ENCODE results near the gene KCMF1. TPM values are rescaled to one million over a fixed set of nuclear protein-coding genes. Genes with fewer than 3 reads are reported as not detected.

Gene KCMF1
- total and polyA plus RNA-seq, 9 of the 15 experiments (the other 6 are each of a cell fraction or from before 2014, with no cell fraction given) = 6.8 to 88.2 (median 46.5) TPM

DNA sequence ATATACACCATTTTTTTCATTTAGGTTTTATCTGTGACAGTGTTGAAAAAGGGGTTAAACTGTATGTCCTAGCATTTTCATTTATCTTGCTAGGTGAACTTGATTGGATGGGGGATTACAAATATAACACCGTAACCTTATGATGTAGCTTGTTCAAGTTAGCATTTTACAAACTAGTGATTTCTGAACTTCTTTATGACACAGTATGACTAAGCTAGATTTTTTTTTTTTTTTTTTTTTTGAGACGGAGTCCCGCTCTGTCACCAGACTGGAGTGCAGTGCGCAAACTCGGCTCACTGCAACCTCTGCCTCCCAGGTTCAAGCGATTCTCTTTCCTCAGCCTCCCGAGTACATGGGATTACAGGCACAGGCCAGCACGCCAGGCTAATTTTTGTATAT is 47.1 kb downstream of the KCMF1 start:
- no peak for FAIRE-seq
- Histone ChIP-seq H3K9me3 (replicated peaks; ENCODE audit: control insufficient read depth, insufficient read depth, low read depth, low read length) (no peaks in the 10 kb centered on the region), H3K36me3 (ENCODE audit: control insufficient read depth, insufficient read depth, low read length) (no peaks in the 10 kb centered on the region), H3K9me1 (ENCODE audit: control insufficient read depth, insufficient read depth, low read length) (no peaks in the 10 kb centered on the region), H4K20me1 (replicated peaks; ENCODE audit: control insufficient read depth, insufficient read depth, low read length) (peaks cover 3% of the 10 kb centered on the region; the same call in 1 of the 2 replicates), H3K79me2 (ENCODE audit: control insufficient read depth, insufficient read depth, low read length) (peaks cover 85% of the 10 kb centered on the region), H3K27me3 (ENCODE audit: control insufficient read depth in 2 of 2, insufficient read depth in 2 of 2, low read length in 2 of 2) (no peaks in the 10 kb centered on the region), H3K27ac (ENCODE audit: extremely low read depth, low read depth, low read length) (no peak overlapping the region), H2AFZ (ENCODE audit: low read depth, low read length) (no peak overlapping the region), H3K4me3 (no peak overlapping the region), H3K4me2 (ENCODE audit: insufficient read depth, low read length) (no peak overlapping the region), H3K9ac (ENCODE audit: insufficient read depth in 1 of 2, low read depth in 2 of 2, low read length in 2 of 2) (no peak overlapping the region), H3K4me1 (replicated peaks in 1 of 2; ENCODE audit: control insufficient read depth in 2 of 2, insufficient read depth in 2 of 2, low read length in 2 of 2) (peaks cover 2 to 5% of the 10 kb centered on the region in 2 experiments; a peak in 2 of 5 replicates)
- 0 out of 2 replicates have a peak, but pooled peaks have one; percentile 29 for TF ChIP-seq ADNP (tag; IDR thresholded peaks at IDR 0.05)
- no peak for TF ChIP-seq TAF7 (tag; IDR thresholded peaks at IDR 0.05)
- TF ChIP-seq ZNF384 (IDR thresholded peaks at IDR 0.05; ENCODE audit: low read depth, low read length) = peak; percentile 63
- peak; percentile 39; the same call in 1 of the 2 replicates for TF ChIP-seq NFE2 (IDR thresholded peaks at IDR 0.05; ENCODE audit: low read depth)
- TF ChIP-seq, protein P1, sequence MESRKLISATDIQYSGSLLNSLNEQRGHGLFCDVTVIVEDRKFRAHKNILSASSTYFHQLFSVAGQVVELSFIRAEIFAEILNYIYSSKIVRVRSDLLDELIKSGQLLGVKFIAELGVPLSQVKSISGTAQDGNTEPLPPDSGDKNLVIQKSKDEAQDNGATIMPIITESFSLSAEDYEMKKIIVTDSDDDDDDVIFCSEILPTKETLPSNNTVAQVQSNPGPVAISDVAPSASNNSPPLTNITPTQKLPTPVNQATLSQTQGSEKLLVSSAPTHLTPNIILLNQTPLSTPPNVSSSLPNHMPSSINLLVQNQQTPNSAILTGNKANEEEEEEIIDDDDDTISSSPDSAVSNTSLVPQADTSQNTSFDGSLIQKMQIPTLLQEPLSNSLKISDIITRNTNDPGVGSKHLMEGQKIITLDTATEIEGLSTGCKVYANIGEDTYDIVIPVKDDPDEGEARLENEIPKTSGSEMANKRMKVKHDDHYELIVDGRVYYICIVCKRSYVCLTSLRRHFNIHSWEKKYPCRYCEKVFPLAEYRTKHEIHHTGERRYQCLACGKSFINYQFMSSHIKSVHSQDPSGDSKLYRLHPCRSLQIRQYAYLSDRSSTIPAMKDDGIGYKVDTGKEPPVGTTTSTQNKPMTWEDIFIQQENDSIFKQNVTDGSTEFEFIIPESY (CRISPR knock-in tag; IDR thresholded peaks at IDR 0.05) = peak; percentile 30; the same call in 1 of the 2 replicates
- TF ChIP-seq ZNF316 (IDR thresholded peaks at IDR 0.05) = peak; percentile 47
- TF ChIP-seq C11orf30 (IDR thresholded peaks at IDR 0.05; ENCODE audit: low read depth) = no peak; the same call in 1 of the 2 replicates
- no TSS peak for BruUV-seq (replicated peaks)
- intact Hi-C loops (cut with micrococcal nuclease) (no loop called here), in situ Hi-C loops (cut with MboI) (no loop called here)
- ChIA-PET CTCF (ENCODE audit: low intra/inter-chr PET ratio) (interaction anchor here (0.6 kb wide), 1 partner anchor 48 kb away, joined by 4 read pairs; no protein-coding TSS in a partner anchor), POLR2A (interaction anchor here (0.6 to 1.4 kb wide), 7 partner anchors 11 to 92 kb away, joined by 3 to 4 read pairs (median 3); no protein-coding TSS in a partner anchor)
- 55% methylated on average over 7 of the region's 8 CpGs for WGBS (ENCODE audit: insufficient coverage, low coverage, missing lambda C conversion rate)
- DNase-seq (ENCODE audit: extremely low read depth in 1 of 4, low spot score in 3 of 4) = no peak
- ATAC-seq = peak; percentile 38; the same call in 2 of the 3 replicates

Data from K562 (cell line).